H9 (cell line): Measurements from ENCODE around the gene MAGEA1. TPM values are rescaled to one million over a fixed set of nuclear protein-coding genes. Genes with fewer than 3 reads are reported as not detected.

ENCODE experiments used
- DNase-seq: peaks from one replicate; pipeline ENCODE4 v3.0.0-alpha.2; 2017
- H2AFZ ChIP-seq: one replicate; pipeline ENCODE4 v1.6.1; 2013; ENCODE audit warnings: mild to moderate bottlenecking, low read length, control low read depth, moderate library complexity
- H2AK5ac ChIP-seq: 2 replicates; pipeline ENCODE4 v1.6.1; 2013; ENCODE audit warnings: low read length, control low read depth, mixed read lengths; ENCODE audit not compliant: insufficient read length
- H2BK120ac ChIP-seq: one replicate; pipeline ENCODE4 v1.6.1; 2013; ENCODE audit warnings: low read depth, mild to moderate bottlenecking, low read length, control low read depth, inconsistent platforms; ENCODE audit not compliant: poor library complexity, severe bottlenecking
- H2BK12ac ChIP-seq: 2 replicates; pipeline ENCODE4 v1.6.1; 2013; ENCODE audit warnings: low read length, control low read depth, mixed read lengths, low read depth; ENCODE audit not compliant: insufficient read length
- H2BK15ac ChIP-seq: 2 replicates; pipeline ENCODE4 v1.6.1; 2013; ENCODE audit warnings: low read depth, low read length, control low read depth
- H2BK20ac ChIP-seq: one replicate; pipeline ENCODE4 v1.6.1; 2013; ENCODE audit warnings: low read depth, mild to moderate bottlenecking, low read length, control low read depth, inconsistent platforms; ENCODE audit not compliant: poor library complexity, severe bottlenecking
- H2BK5ac ChIP-seq: 2 replicates; pipeline ENCODE4 v1.6.1; 2013; ENCODE audit warnings: low read length, control low read depth, mixed read lengths; ENCODE audit not compliant: insufficient read length
- H3K14ac ChIP-seq: 2 replicates; pipeline ENCODE4 v1.6.1; 2013; ENCODE audit warnings: low read length, control low read depth; ENCODE audit not compliant: insufficient read depth
- H3K18ac ChIP-seq: 2 replicates; pipeline ENCODE4 v1.6.1; 2013; ENCODE audit warnings: low read depth, mild to moderate bottlenecking, mixed read lengths, low read length, control low read depth; ENCODE audit not compliant: insufficient read length
- H3K23ac ChIP-seq: 2 replicates; pipeline ENCODE4 v1.6.1; 2013; ENCODE audit warnings: low read length, control low read depth, mixed read lengths, low read depth; ENCODE audit not compliant: insufficient read length
- H3K23me2 ChIP-seq: 2 replicates; pipeline ENCODE4 v1.6.1; 2013; ENCODE audit warnings: low read depth, mild to moderate bottlenecking, mixed read lengths, low read length, control low read depth; ENCODE audit not compliant: insufficient read length, poor library complexity, severe bottlenecking
- H3K27ac ChIP-seq: 2 replicates; pipeline ENCODE4 v1.5.1; 2013; ENCODE audit warnings: low read length, control low read depth, mixed read lengths, low read depth; ENCODE audit not compliant: insufficient read length
- H3K27me3 ChIP-seq: 2 replicates; pipeline ENCODE4 v1.6.1; 2013; ENCODE audit warnings: low read length, control low read depth, inconsistent platforms; ENCODE audit not compliant: insufficient read depth
- H3K4ac ChIP-seq: 2 replicates; pipeline ENCODE4 v1.6.1; 2013; ENCODE audit warnings: low read depth, mild to moderate bottlenecking, control low read depth, inconsistent platforms, low read length, moderate library complexity
- H3K4me1 ChIP-seq: 2 replicates; pipeline ENCODE4 v1.6.1; 2013; ENCODE audit warnings: low read length, control low read depth, inconsistent platforms; ENCODE audit not compliant: insufficient read depth
- H3K4me2 ChIP-seq: 2 replicates; pipeline ENCODE4 v1.6.1; 2013; ENCODE audit warnings: low read length, control low read depth, mixed read lengths; ENCODE audit not compliant: insufficient read length, insufficient read depth
- H3K56ac ChIP-seq: 2 replicates; pipeline ENCODE4 v1.6.1; 2013; ENCODE audit warnings: low read depth, mild to moderate bottlenecking, mixed read lengths, low read length, control low read depth; ENCODE audit not compliant: insufficient read length
- H3K79me1 ChIP-seq: 2 replicates; pipeline ENCODE4 v1.6.1; 2013; ENCODE audit warnings: low read depth, mild to moderate bottlenecking, moderate library complexity, low read length, control low read depth, inconsistent platforms; ENCODE audit not compliant: insufficient read depth, poor library complexity, severe bottlenecking
- H3K79me2 ChIP-seq: 2 replicates; pipeline ENCODE4 v1.6.1; 2013; ENCODE audit warnings: low read length, control low read depth, inconsistent platforms; ENCODE audit not compliant: insufficient read depth
- H3K9ac ChIP-seq: 2 replicates; pipeline ENCODE4 v1.6.1; 2013; ENCODE audit warnings: low read length, control low read depth, mixed read lengths; ENCODE audit not compliant: insufficient read length; ENCODE audit errors: extremely low read depth
- H3K9me3 ChIP-seq: one replicate; pipeline ENCODE4 v1.6.1; 2013; ENCODE audit warnings: low read depth, low read length, inconsistent platforms; ENCODE audit not compliant: control insufficient read depth
- H3T11ph ChIP-seq: one replicate; pipeline ENCODE4 v1.6.1; 2013; ENCODE audit warnings: mild to moderate bottlenecking, low read length, control low read depth, inconsistent platforms
- H4K20me1 ChIP-seq: one replicate; pipeline ENCODE4 v1.6.1; 2013; ENCODE audit not compliant: control insufficient read depth, insufficient read length, insufficient read depth
- H4K5ac ChIP-seq: 2 replicates; pipeline ENCODE4 v1.6.1; 2013; ENCODE audit warnings: low read depth, mild to moderate bottlenecking, mixed read lengths, low read length, control low read depth; ENCODE audit not compliant: insufficient read length
- H4K8ac ChIP-seq: replicated peaks from 2 replicates; pipeline ENCODE4 v1.6.1; 2013; ENCODE audit warnings: low read length, control low read depth, mixed read lengths, low read depth; ENCODE audit not compliant: insufficient read length
- H4K91ac ChIP-seq: 2 replicates; pipeline ENCODE4 v1.6.1; 2013; ENCODE audit warnings: low read depth, mild to moderate bottlenecking, moderate library complexity, mixed read lengths, low read length, control low read depth; ENCODE audit not compliant: insufficient read length
- H3K27ac Mint-ChIP-seq, 3 experiments: 2 replicates in 2 of 3; 3 replicates in 1 of 3; pipeline ENCODE4 v1.8.0; 2020 to 2021; ENCODE audit warnings: mixed read lengths in 3 of 3, mild to moderate bottlenecking in 1 of 3, moderate library complexity in 1 of 3
- H3K27me3 Mint-ChIP-seq: 2 replicates; pipeline ENCODE4 v1.8.0; 2021; ENCODE audit warnings: low read depth, mild to moderate bottlenecking, moderate library complexity, mixed read lengths
- H3K36me3 Mint-ChIP-seq, 3 experiments: 2 replicates in 2 of 3; 3 replicates in 1 of 3; pipeline ENCODE4 v1.8.0; 2020 to 2021; ENCODE audit warnings: low read depth in 3 of 3, mixed read lengths in 3 of 3; ENCODE audit not compliant: insufficient read depth in 1 of 3
- H3K4me1 Mint-ChIP-seq, 2 experiments: 2 replicates each; pipeline ENCODE4 v1.8.0; 2020; ENCODE audit warnings: mixed read lengths in 2 of 2
- H3K4me3 Mint-ChIP-seq, 2 experiments: 2 replicates in 1 of 2; 3 replicates in 1 of 2; pipeline ENCODE4 v1.8.0; 2020 to 2021; ENCODE audit warnings: mild to moderate bottlenecking in 2 of 2, mixed read lengths in 2 of 2, moderate library complexity in 1 of 2
- H3K9me3 Mint-ChIP-seq, 2 experiments: 2 replicates in 1 of 2; 3 replicates in 1 of 2; pipeline ENCODE4 v1.8.0; 2020; ENCODE audit warnings: mild to moderate bottlenecking in 2 of 2, mixed read lengths in 2 of 2, moderate library complexity in 1 of 2
- CTCF ChIP-seq: fragments of 200-600 bp; sonication (generic); conservative IDR thresholded peaks from 3 replicates; pipeline ENCODE4 v1.8.0; 2021; ENCODE audit warnings: antibody characterized with exemption, mild to moderate bottlenecking
- WGBS: extraction: QIAGEN DNeasy Blood & Tissue Kit; methylation state at CpG from one replicate; pipeline ENCODE4 v1.1.7; 2013; ENCODE audit warnings: missing lambda C conversion rate, low lambda C conversion rate, mixed read lengths; ENCODE audit not compliant: insufficient read length; ENCODE audit errors: extremely low coverage; 5-methylcytosine and 5-hydroxymethylcytosine counted together
- total RNA-seq: library from RNA; stranded (reverse); gene quantifications from 2 replicates; pipeline ENCODE4 v1.2.1, GENCODE V29; 2021

MAGEA1 gene
- total RNA-seq, 1 experiment from 2014 or later, result not detected

GRCh38 chrX:153153516-153153915 is 25.6 kb upstream of the MAGEA1 start:
- H3K4me3 Mint-ChIP-seq, result no peak overlapping the region
- no peak overlapping the region for H3T11ph ChIP-seq
- TF ChIP-seq CTCF, result no peak

More at GRCh38 chrX:153153516-153153915, 25.6 kb upstream of the MAGEA1 start:
- Histone ChIP-seq H3K56ac (no peak overlapping the region), H3K9me3 (peaks cover 16% of the 10 kb centered on the region), H3K4ac (no peak overlapping the region), H2BK120ac (no peak overlapping the region), H3K4me1 (no peaks in the 10 kb centered on the region), H2BK15ac (no peak overlapping the region), H2AK5ac (no peak overlapping the region), H4K20me1 (no peaks in the 10 kb centered on the region), H3K18ac (no peak overlapping the region), H4K8ac (no peak overlapping the region), H3K23ac (no peak overlapping the region), H3K23me2 (no peaks in the 10 kb centered on the region), H4K91ac (no peak overlapping the region), H2BK20ac (no peak overlapping the region), H3K9ac (no peak overlapping the region), H3K79me1 (no peaks in the 10 kb centered on the region), H4K5ac (no peak overlapping the region), H3K79me2 (no peaks in the 10 kb centered on the region), H2AFZ (no peak overlapping the region), H3K14ac (no peak overlapping the region), H3K27ac (no peak overlapping the region), H2BK12ac (no peak overlapping the region), H2BK5ac (no peak overlapping the region), H3K27me3 (no peaks in the 10 kb centered on the region), H3K4me2 (no peak overlapping the region)
- no peaks in the 10 kb centered on the region for H3K4me1 Mint-ChIP-seq
- no peak for DNase-seq
- WGBS, result no CpG with 5 or more reads among the region's 3 CpGs
- no peaks in the 10 kb centered on the region for H3K27me3 Mint-ChIP-seq
- no peak overlapping the region for H3K27ac Mint-ChIP-seq
- H3K36me3 Mint-ChIP-seq, result no peaks in the 10 kb centered on the region
- peaks cover 25 to 32% of the 10 kb centered on the region in 2 experiments for H3K9me3 Mint-ChIP-seq
